WTC11 (cell line): Measurements from ENCODE around the gene MARCHF11. TPM values are rescaled to one million over a fixed set of nuclear protein-coding genes. Genes with fewer than 3 reads are reported as not detected.
A peak's percentile ranks its signal among the peaks of the same experiment; 100 is the strongest.

ENCODE experiments used
- ATAC-seq: fragments of 200-7000 bp; cut with Tn5 transposase; 2 replicates; pipeline ENCODE4 v1.10.0; 2021; ENCODE audit warnings: mild to moderate bottlenecking, moderate library complexity
- CTCF ChIA-PET: fragments of 300-600 bp; sonication (Branson Sonifier 250); formaldehyde crosslinking; loops from one replicate; lab custom pipeline; 2021; ENCODE audit warnings: antibody characterized with exemption; lab: Charles Lee
- POLR2A ChIA-PET: fragments of 350-600 bp; sonication (Branson Sonifier 250); formaldehyde crosslinking; loops from one replicate; lab custom pipeline; 2021; ENCODE audit warnings: antibody characterized with exemption; lab: Charles Lee
- DNase-seq: peaks from one replicate; pipeline ENCODE4 v3.0.0; 2021; ENCODE audit warnings: low spot score
- H3K27ac Mint-ChIP-seq: 2 replicates; pipeline ENCODE4 v1.8.0; 2021; ENCODE audit warnings: mixed read lengths
- H3K27me3 Mint-ChIP-seq: 2 replicates; pipeline ENCODE4 v1.8.0; 2021; ENCODE audit warnings: low read depth, mild to moderate bottlenecking, moderate library complexity, mixed read lengths
- H3K36me3 Mint-ChIP-seq: 2 replicates; pipeline ENCODE4 v1.8.0; 2021; ENCODE audit warnings: mixed read lengths
- H3K4me1 Mint-ChIP-seq: 2 replicates; pipeline ENCODE4 v1.8.0; 2022; ENCODE audit warnings: mixed read lengths
- H3K4me3 Mint-ChIP-seq: 2 replicates; pipeline ENCODE4 v1.8.0; 2021; ENCODE audit warnings: mild to moderate bottlenecking, moderate library complexity, mixed read lengths
- H3K9me3 Mint-ChIP-seq: 2 replicates; pipeline ENCODE4 v1.8.0; 2021; ENCODE audit warnings: mixed read lengths
- CREM ChIP-seq: sonication (generic); formaldehyde crosslinking; IDR thresholded peaks from 2 replicates; pipeline ENCODE4 v1.8.1; 2022; ENCODE audit warnings: mild to moderate bottlenecking, missing genetic modification reagents, moderate library complexity
- GABPB1 ChIP-seq: sonication (generic); formaldehyde crosslinking; IDR thresholded peaks from 2 replicates; pipeline ENCODE4 v1.8.1; 2023; ENCODE audit warnings: mild to moderate bottlenecking, missing genetic modification reagents
- GTF2I ChIP-seq: fragments of 250-450 bp; sonication (Bioruptor Pico); conservative IDR thresholded peaks from 2 replicates; pipeline ENCODE4 v1.4.0; 2021; ENCODE audit warnings: mild to moderate bottlenecking
- JUN ChIP-seq: sonication (generic); formaldehyde crosslinking; IDR thresholded peaks from 2 replicates; pipeline ENCODE4 v1.8.0; 2023; ENCODE audit warnings: mild to moderate bottlenecking, missing genetic modification reagents
- NFE2L1 ChIP-seq: sonication (generic); formaldehyde crosslinking; IDR thresholded peaks from 2 replicates; pipeline ENCODE4 v1.8.1; 2023; ENCODE audit warnings: missing genetic modification reagents
- OVOL2 ChIP-seq: fragments of 250-450 bp; sonication (Bioruptor Pico); IDR thresholded peaks from 2 replicates; pipeline ENCODE4 v1.9.0; 2021; ENCODE audit warnings: mild to moderate bottlenecking, borderline replicate concordance
- SOX15 ChIP-seq: fragments of 250-450 bp; sonication (Bioruptor Pico); IDR thresholded peaks from 2 replicates; pipeline ENCODE4 v1.9.0; 2021; ENCODE audit warnings: mild to moderate bottlenecking
- TEAD1 ChIP-seq: sonication (generic); formaldehyde crosslinking; IDR thresholded peaks from 2 replicates; pipeline ENCODE4 v1.8.0; 2022; ENCODE audit warnings: mild to moderate bottlenecking, missing genetic modification reagents
- ZNF121 ChIP-seq: sonication (generic); formaldehyde crosslinking; IDR thresholded peaks from 2 replicates; pipeline ENCODE4 v1.8.0; 2023; ENCODE audit warnings: missing genetic modification reagents
- ZNF232 ChIP-seq: sonication (generic); formaldehyde crosslinking; IDR thresholded peaks from 2 replicates; pipeline ENCODE4 v1.8.0; 2022; ENCODE audit warnings: mild to moderate bottlenecking, missing genetic modification reagents
- ZNF263 ChIP-seq: sonication (generic); formaldehyde crosslinking; IDR thresholded peaks from 2 replicates; pipeline ENCODE4 v1.8.1; 2022; ENCODE audit warnings: low read depth, mild to moderate bottlenecking, moderate library complexity, missing genetic modification reagents
- ZNF396 ChIP-seq: fragments of 250-450 bp; sonication (Bioruptor Pico); IDR thresholded peaks from 2 replicates; pipeline ENCODE4 v1.8.0; 2021; ENCODE audit warnings: mild to moderate bottlenecking, moderate library complexity, borderline replicate concordance
- ZNF423 ChIP-seq: fragments of 250-450 bp; sonication (Bioruptor Pico); IDR thresholded peaks from 2 replicates; pipeline ENCODE4 v2.1.2; 2022; ENCODE audit warnings: mild to moderate bottlenecking, moderate library complexity
- ZNF425 ChIP-seq: fragments of 250-450 bp; sonication (Bioruptor Pico); conservative IDR thresholded peaks from 2 replicates; pipeline ENCODE4 v1.9.0; 2021; ENCODE audit warnings: mild to moderate bottlenecking
- ZNF532 ChIP-seq: fragments of 250-450 bp; sonication (Bioruptor Pico); IDR thresholded peaks from 2 replicates; pipeline ENCODE4 v1.9.0; 2021; ENCODE audit warnings: mild to moderate bottlenecking, borderline replicate concordance
- total RNA-seq: library from RNA; stranded (reverse); gene quantifications from 3 replicates; pipeline ENCODE4 v1.2.3, GENCODE V29; 2021
- TF ChIP-seq, protein P1 (sequence below): sonication (generic); formaldehyde crosslinking; IDR thresholded peaks from 2 replicates; pipeline ENCODE4 v1.8.1; 2022; ENCODE audit warnings: low read depth, mild to moderate bottlenecking, moderate library complexity, missing genetic modification reagents, borderline replicate concordance
- TF ChIP-seq, protein P2 (sequence below): sonication (generic); formaldehyde crosslinking; IDR thresholded peaks from 2 replicates; pipeline ENCODE4 v1.8.0; 2022; ENCODE audit warnings: mild to moderate bottlenecking, missing genetic modification reagents
- TF ChIP-seq, protein P3 (sequence below): sonication (generic); formaldehyde crosslinking; IDR thresholded peaks from 2 replicates; pipeline ENCODE4 v1.8.1; 2022; ENCODE audit warnings: mild to moderate bottlenecking, missing genetic modification reagents, moderate library complexity, borderline replicate concordance
- TF ChIP-seq, protein P4 (sequence below): sonication (generic); formaldehyde crosslinking; IDR thresholded peaks from 2 replicates; pipeline ENCODE4 v1.8.1; 2023; ENCODE audit warnings: mild to moderate bottlenecking, missing genetic modification reagents, borderline replicate concordance

MARCHF11 gene
- total RNA-seq, 1 experiment from 2014 or later = 2.9 TPM

DNA sequence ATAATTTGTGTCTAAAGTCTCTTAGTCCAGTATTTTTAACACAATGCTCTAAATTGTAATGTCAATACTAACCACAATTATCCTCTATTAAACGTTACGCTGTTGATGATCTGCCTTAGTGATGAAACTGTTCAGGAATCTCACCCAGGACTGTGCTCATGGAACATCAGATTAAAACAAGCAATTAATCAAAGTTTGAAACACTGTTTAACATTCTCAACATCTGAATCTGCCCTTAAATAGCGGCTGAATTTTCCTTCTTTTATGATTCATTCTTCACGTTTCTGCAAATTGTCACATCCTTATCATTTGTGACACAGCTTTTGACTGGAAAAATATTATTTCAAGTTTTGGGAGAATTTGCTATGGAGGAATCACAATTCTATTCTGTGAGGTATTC lies 113.8 kb downstream of the MARCHF11 start:
- no peak overlapping the region for H3K27ac Mint-ChIP-seq
- DNase-seq = no peak
- ATAC-seq = no peak
- H3K27me3 Mint-ChIP-seq = peaks cover 3% of the 10 kb centered on the region; the same call in 1 of the 2 replicates
- peaks cover 7% of the 10 kb centered on the region for H3K9me3 Mint-ChIP-seq
- no peaks in the 10 kb centered on the region for H3K36me3 Mint-ChIP-seq
- peaks cover 7% of the 10 kb centered on the region; the same call in 1 of the 2 replicates for H3K4me1 Mint-ChIP-seq
- CTCF ChIA-PET = no interaction called here
- TF ChIP-seq SOX15 (CRISPR knock-in tag) (no peak), ZNF396 (CRISPR knock-in tag) (no peak), CREM (CRISPR knock-in tag) (no peak), NFE2L1 (no peak), OVOL2 (CRISPR knock-in tag) (no peak), JUN (CRISPR knock-in tag) (no peak), ZNF121 (CRISPR knock-in tag) (no peak), ZNF532 (CRISPR knock-in tag) (no peak)
- TF ChIP-seq, protein P1, sequence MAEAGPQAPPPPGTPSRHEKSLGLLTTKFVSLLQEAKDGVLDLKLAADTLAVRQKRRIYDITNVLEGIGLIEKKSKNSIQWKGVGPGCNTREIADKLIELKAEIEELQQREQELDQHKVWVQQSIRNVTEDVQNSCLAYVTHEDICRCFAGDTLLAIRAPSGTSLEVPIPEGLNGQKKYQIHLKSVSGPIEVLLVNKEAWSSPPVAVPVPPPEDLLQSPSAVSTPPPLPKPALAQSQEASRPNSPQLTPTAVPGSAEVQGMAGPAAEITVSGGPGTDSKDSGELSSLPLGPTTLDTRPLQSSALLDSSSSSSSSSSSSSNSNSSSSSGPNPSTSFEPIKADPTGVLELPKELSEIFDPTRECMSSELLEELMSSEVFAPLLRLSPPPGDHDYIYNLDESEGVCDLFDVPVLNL (CRISPR knock-in tag) = no peak
- TF ChIP-seq, protein P2, sequence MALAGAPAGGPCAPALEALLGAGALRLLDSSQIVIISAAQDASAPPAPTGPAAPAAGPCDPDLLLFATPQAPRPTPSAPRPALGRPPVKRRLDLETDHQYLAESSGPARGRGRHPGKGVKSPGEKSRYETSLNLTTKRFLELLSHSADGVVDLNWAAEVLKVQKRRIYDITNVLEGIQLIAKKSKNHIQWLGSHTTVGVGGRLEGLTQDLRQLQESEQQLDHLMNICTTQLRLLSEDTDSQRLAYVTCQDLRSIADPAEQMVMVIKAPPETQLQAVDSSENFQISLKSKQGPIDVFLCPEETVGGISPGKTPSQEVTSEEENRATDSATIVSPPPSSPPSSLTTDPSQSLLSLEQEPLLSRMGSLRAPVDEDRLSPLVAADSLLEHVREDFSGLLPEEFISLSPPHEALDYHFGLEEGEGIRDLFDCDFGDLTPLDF (CRISPR knock-in tag) = no peak
- H3K4me3 Mint-ChIP-seq = no peak overlapping the region
- POLR2A ChIA-PET = no interaction called here

- CTCF ChIA-PET = interaction anchor here (1.5 kb wide), 1 partner anchor 639 kb away, joined by 4 read pairs; no protein-coding TSS in a partner anchor
- Mint-ChIP-seq H3K36me3 (no peaks in the 10 kb centered on the region), H3K4me3 (no peak overlapping the region), H3K4me1 (peaks cover 8% of the 10 kb centered on the region; the same call in 1 of the 2 replicates), H3K27me3 (peaks cover 3% of the 10 kb centered on the region; the same call in 1 of the 2 replicates), H3K9me3 (peaks cover 9% of the 10 kb centered on the region), H3K27ac (no peak overlapping the region)
- POLR2A ChIA-PET = no interaction called here
- ATAC-seq = peak; percentile 39; the same call in 1 of the 2 replicates
- DNase-seq = no peak
- TF ChIP-seq ZNF263 (CRISPR knock-in tag) (no peak), ZNF423 (CRISPR knock-in tag) (no peak), GABPB1 (no peak), ZNF425 (CRISPR knock-in tag) (no peak), TEAD1 (CRISPR knock-in tag) (no peak), GTF2I (no peak), ZNF232 (CRISPR knock-in tag) (no peak)
- TF ChIP-seq, protein P3, sequence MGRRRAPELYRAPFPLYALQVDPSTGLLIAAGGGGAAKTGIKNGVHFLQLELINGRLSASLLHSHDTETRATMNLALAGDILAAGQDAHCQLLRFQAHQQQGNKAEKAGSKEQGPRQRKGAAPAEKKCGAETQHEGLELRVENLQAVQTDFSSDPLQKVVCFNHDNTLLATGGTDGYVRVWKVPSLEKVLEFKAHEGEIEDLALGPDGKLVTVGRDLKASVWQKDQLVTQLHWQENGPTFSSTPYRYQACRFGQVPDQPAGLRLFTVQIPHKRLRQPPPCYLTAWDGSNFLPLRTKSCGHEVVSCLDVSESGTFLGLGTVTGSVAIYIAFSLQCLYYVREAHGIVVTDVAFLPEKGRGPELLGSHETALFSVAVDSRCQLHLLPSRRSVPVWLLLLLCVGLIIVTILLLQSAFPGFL = no peak
- TF ChIP-seq, protein P1 (CRISPR knock-in tag) = no peak
- TF ChIP-seq, protein P4, sequence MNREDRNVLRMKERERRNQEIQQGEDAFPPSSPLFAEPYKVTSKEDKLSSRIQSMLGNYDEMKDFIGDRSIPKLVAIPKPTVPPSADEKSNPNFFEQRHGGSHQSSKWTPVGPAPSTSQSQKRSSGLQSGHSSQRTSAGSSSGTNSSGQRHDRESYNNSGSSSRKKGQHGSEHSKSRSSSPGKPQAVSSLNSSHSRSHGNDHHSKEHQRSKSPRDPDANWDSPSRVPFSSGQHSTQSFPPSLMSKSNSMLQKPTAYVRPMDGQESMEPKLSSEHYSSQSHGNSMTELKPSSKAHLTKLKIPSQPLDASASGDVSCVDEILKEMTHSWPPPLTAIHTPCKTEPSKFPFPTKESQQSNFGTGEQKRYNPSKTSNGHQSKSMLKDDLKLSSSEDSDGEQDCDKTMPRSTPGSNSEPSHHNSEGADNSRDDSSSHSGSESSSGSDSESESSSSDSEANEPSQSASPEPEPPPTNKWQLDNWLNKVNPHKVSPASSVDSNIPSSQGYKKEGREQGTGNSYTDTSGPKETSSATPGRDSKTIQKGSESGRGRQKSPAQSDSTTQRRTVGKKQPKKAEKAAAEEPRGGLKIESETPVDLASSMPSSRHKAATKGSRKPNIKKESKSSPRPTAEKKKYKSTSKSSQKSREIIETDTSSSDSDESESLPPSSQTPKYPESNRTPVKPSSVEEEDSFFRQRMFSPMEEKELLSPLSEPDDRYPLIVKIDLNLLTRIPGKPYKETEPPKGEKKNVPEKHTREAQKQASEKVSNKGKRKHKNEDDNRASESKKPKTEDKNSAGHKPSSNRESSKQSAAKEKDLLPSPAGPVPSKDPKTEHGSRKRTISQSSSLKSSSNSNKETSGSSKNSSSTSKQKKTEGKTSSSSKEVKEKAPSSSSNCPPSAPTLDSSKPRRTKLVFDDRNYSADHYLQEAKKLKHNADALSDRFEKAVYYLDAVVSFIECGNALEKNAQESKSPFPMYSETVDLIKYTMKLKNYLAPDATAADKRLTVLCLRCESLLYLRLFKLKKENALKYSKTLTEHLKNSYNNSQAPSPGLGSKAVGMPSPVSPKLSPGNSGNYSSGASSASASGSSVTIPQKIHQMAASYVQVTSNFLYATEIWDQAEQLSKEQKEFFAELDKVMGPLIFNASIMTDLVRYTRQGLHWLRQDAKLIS (CRISPR knock-in tag) = no peak
These were observed 115.3 kb downstream of the MARCHF11 start for GRCh38 chr5:16064135-16064893.
